Adrenal gland (tissue), 5 donors: Measurements from ENCODE around the gene CXCL5.

Source experiments
- CTCF ChIP-seq, 6 experiments: fragments of 450-650 bp in 4 of 6; fragments of 200-600 bp in 2 of 6; sonication (generic) in 1 of 6; IDR thresholded peaks; 1 replicate in 5 of 6; 2 replicates in 1 of 6; pipeline versions ENCODE4 v1.5.1 to v1.8.0; 2016 to 2021; ENCODE audit warnings: antibody characterized with exemption in 6 of 6, mild to moderate bottlenecking in 2 of 6, moderate library complexity in 1 of 6
- POLR2A ChIP-seq, 2 donors: fragments of 450-650 bp; IDR thresholded peaks; one replicate each; pipeline ENCODE4 v1.6.1; 2017; ENCODE audit warnings: antibody characterized with exemption in 2 of 2, mild to moderate bottlenecking in 2 of 2, moderate library complexity in 1 of 2
- donor health status: DM: no; HTN: no; CAD: no.

GRCh38 chr4:74038086-74038424 is 39.6 kb upstream of the CXCL5 start:
- TF ChIP-seq CTCF (IDR thresholded peaks at IDR 0.05), result no peak
- no peak for TF ChIP-seq POLR2A (IDR thresholded peaks at IDR 0.05)
